Skin of body (tissue), 2 donors: ENCODE measurements around the gene GMPR. TPM values are rescaled to one million over a fixed set of nuclear protein-coding genes. Genes with fewer than 3 reads are reported as not detected.

ENCODE experiments used
- DNase-seq: peaks from one replicate; lab custom pipeline; 2025; lab: John Stamatoyannopoulos, UW
- total RNA-seq: library from RNA; depleted of rRNA; stranded (reverse); fragments of >200 nt; gene quantifications from one replicate; pipeline ENCODE4 v1.2.3, GENCODE V29; 2014

GMPR gene
- total RNA-seq, 1 donor from 2014 or later: 12.8 TPM

DNA sequence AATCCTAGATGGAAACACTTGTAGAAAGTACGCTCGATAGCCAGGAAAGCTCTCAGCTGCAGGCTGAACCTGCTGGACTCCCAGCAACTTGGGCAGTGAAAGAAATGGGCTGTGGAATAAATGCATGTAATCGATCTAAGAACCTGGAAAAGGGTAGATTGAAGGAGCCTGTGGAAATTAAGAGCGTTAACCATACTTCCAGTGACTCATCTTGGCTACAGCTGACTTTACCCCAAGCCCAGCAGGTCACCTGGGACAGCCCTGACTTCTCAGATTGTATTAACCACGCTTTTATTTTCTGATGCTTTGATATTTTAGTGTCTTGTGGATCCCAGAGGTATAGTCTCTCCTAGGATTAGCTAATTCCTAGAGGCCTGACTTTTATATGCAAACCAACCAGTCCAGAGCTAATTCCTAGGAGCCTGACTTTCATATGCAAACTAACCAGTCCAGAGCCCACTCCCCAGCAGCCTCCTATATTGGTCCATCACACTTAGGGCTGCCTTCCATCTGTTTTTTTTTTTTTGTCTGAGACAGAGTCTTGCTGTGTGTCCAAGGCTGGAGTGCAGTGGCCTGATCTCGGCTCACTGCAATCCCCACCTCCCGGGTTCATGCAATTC is 86.3 kb downstream of the GMPR start:
- no peak for DNase-seq

GRCh38 chr6:16326531-16326930 is 88.1 kb downstream of the GMPR start:
- no peak for DNase-seq

- no peak for DNase-seq
Measured at GRCh38 chr6:16326971-16327776, 88.8 kb downstream of the GMPR start.

- no peak for DNase-seq
Measured at GRCh38 chr6:16327777-16328325, 89.5 kb downstream of the GMPR start.

DNA sequence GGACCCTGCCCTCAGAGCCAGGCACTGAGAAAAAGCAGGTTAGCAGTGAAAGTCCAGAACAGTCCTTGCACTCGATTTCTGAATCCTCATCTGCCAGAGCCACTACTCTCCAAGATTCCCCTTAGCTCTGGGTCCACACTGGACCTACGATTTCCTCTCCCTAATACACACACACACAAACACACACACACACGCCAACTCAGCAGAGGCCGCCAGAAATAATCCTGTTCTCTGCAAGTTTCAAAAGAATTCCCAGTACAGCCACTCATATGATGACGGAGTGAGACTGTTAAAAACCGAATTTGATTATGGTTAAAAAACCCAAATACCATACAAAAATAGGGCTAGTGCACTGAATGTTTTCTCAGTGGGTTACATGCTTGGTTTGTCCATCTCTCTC is 90.8 kb downstream of the GMPR start:
- no peak for DNase-seq

DNA sequence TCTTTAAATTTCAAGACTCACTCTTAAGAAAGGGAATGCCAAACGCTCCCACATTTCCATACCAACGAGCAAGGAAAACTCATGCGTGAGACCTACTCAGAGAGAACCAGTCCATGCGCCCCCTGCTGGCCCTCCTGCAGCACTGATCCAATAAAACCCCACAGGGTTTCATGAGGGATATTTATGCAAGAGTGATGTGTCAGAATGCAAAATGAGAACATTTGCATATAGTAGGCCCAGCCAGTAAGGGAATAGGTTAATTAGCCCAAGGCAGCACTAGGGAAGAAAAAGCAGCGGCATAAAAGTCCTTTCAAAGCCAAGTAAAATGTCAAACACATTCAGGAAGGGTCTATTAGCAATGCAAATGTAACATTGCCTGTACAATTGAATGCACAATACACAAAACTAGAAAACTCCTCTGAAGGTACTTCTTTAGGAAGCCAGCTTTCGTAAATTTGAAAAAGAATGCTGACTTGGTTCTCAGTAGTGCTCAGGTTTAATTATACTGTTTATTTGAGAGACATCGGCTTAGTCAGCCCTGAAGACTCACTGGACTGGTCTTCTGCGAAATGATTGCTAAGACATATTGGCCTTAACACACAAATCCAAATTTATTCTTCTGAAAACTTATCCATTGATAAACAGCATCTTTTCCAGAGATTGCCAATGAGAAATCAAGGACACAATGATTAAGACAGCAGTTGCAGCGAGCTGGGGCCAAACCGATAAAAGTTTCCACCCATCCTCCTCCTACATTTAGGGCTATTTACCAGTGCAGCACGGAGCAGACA is 93.2 kb downstream of the GMPR start:
- DNase-seq: peak; percentile 54

GRCh38 chr6:16332175-16332542 is 93.8 kb downstream of the GMPR start:
- peak; percentile 75 for DNase-seq

DNA sequence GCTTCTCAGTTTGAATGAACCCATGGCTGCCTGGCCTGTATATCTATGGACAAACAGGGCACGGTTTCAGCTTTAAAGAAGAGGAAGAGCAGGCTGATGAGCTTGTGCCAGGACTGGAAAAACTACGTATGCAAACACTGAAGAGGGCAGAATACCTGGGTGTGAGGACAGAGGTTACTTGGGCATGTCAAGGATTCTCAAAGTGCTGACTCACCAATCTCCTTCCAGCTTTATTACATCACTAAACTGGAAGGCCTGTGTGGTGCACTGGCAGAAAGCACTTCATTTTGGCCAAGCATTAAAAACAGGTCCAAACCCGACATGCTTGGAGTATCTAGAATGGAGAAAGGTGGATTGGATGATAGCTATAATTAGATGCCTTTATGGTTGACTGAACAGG is 95.2 kb downstream of the GMPR start:
- DNase-seq: no peak

GRCh38 chr6:16334671-16335070 is 96.3 kb downstream of the GMPR start:
- peak; percentile 68 for DNase-seq

GRCh38 chr6:16335176-16335575 is 96.8 kb downstream of the GMPR start:
- no peak for DNase-seq

- peak; percentile 47 for DNase-seq
Measured at GRCh38 chr6:16336056-16336818, 97.8 kb downstream of the GMPR start.

DNA sequence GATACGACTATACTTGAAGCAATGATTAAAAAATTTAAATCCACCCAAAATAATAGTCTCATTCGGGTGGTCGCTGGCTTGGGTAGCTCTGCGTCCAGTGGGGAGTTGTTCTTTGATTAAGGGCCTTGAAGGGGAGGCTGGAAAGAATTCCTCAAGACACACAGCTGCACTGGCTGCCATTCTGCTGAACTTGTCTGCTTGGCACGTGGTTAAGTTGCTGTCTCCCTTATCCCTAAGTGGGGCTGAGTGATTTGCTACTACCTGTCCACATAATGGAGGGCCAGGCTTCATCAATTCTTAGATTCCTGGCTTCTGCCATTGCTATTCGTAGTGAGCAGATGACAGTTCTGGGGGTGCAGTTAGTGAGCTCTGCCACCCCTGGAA is 98.5 kb downstream of the GMPR start:
- peak; percentile 77 for DNase-seq

DNA sequence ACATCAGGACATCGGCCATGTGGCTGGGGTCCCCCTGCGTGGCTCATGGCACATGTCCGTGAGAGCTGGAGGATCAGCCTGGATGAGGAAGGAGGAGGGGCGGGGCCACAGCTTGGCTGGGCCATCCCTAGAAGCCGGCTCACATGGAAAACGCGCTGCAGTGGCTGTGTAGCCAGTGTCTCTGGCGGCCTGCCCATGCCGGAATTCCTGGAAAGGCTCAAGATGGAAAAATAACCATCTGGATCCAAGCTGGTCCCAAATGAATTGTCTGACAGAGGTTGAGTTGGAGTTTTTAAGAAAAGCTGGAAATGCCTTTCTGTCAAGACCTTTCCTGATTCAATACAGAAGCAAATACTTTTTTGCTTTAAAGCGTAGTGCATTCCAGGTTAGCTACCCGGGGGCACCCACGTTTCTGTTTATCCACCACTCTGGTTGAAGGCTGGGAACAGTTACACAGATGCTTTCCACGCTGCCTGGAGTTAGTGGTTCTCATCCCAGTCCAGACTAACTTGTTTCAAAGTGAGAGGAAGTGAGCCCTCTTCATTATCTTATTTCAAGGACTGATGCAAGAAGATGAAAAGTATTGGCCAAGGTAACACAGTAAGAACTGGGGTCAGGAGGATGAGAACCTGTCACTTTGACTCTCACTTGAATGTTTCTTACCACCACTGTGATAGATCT is 99.0 kb downstream of the GMPR start:
- peak; percentile 96 for DNase-seq

GRCh38 chr6:16338577-16339264 is 100.3 kb downstream of the GMPR start:
- DNase-seq: peak; percentile 90

DNA sequence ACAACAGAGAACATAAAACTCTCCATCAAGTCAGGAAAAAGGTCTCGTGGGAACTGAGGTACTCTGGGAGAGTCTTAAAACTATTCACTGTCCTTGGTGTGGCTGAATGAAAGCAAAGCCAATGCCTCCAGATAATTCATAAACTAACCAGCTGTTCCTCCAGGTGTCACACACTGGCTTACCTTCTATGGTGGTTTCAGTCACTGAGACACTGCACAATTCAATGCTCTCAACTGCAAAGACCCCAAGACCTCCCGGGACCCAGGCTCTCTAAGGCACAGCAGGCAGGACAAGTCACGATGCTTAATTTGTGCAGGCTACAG is 100.8 kb downstream of the GMPR start:
- no peak for DNase-seq

DNA sequence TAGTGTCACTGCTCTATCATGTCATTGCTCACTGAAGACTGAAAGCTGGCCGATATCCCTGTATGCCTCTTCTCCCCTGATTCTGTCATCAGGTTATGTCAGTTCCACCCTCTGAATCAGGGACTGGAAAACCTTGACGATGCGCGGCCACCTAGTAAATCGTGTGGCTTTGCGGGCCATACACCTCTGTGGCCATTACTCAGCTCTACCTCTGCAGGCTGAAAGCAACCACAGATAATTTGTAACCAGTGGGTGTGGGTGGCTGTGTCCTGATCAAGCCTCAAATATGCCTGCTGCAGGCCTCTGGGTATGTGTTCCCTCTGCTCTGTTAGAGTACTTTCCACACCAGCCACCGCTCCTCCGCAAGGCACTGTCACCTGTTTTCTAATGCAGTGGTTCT is 105.2 kb downstream of the GMPR start:
- DNase-seq: no peak

DNA sequence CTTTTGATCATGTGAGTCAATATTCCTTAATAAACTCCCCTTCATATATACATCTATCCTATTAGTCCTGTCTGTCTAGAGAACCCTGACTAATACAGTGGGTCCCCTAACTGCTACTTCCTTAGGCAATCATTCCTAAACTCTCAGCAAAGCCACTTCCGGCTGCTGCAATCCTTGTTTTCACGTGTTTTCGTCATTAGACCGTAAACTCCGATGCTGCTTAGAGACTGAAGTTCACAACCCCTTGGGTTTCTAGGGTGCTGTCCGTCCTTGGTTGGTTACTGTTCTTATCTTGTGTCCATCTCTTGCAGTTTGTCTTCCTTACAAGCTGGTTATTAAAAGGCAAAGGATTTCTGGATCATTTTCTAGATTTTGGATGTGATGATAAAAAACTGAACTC is 106.4 kb downstream of the GMPR start:
- DNase-seq: peak; percentile 47
